HL-60 (cell line): ENCODE results near the gene STOML1.

Experiments
- CTCF ChIP-seq: IDR thresholded peaks from one replicate; pipeline ENCODE4 v1.5.1; 2011; ENCODE audit warnings: low read length, control low read depth, inconsistent platforms; ENCODE audit not compliant: insufficient read depth
- GABPA ChIP-seq: IDR thresholded peaks from 2 replicates; pipeline ENCODE4 v1.6.1; 2012; ENCODE audit warnings: low read depth
- POLR2AphosphoS5 ChIP-seq: IDR thresholded peaks from 2 replicates; pipeline ENCODE4 v1.6.1; 2012; ENCODE audit warnings: low read depth
- SPI1 ChIP-seq: IDR thresholded peaks from 2 replicates; pipeline ENCODE4 v1.6.1; 2012; ENCODE audit warnings: low read depth, mild to moderate bottlenecking, borderline replicate concordance
- TF ChIP-seq, protein P1 (sequence below): IDR thresholded peaks from 2 replicates; pipeline ENCODE4 v1.6.1; 2012; ENCODE audit warnings: low read depth; ENCODE audit not compliant: insufficient replicate concordance

GRCh38 chr15:73942751-73943270 lies 49.3 kb downstream of the STOML1 start:
- TF ChIP-seq CTCF = no peak
- no peak for TF ChIP-seq POLR2AphosphoS5
- TF ChIP-seq, protein P1, sequence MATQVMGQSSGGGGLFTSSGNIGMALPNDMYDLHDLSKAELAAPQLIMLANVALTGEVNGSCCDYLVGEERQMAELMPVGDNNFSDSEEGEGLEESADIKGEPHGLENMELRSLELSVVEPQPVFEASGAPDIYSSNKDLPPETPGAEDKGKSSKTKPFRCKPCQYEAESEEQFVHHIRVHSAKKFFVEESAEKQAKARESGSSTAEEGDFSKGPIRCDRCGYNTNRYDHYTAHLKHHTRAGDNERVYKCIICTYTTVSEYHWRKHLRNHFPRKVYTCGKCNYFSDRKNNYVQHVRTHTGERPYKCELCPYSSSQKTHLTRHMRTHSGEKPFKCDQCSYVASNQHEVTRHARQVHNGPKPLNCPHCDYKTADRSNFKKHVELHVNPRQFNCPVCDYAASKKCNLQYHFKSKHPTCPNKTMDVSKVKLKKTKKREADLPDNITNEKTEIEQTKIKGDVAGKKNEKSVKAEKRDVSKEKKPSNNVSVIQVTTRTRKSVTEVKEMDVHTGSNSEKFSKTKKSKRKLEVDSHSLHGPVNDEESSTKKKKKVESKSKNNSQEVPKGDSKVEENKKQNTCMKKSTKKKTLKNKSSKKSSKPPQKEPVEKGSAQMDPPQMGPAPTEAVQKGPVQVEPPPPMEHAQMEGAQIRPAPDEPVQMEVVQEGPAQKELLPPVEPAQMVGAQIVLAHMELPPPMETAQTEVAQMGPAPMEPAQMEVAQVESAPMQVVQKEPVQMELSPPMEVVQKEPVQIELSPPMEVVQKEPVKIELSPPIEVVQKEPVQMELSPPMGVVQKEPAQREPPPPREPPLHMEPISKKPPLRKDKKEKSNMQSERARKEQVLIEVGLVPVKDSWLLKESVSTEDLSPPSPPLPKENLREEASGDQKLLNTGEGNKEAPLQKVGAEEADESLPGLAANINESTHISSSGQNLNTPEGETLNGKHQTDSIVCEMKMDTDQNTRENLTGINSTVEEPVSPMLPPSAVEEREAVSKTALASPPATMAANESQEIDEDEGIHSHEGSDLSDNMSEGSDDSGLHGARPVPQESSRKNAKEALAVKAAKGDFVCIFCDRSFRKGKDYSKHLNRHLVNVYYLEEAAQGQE = no peak
- no peak for TF ChIP-seq GABPA
- no peak for TF ChIP-seq SPI1
